EH (cell line): ENCODE data around the gene BASP1.

Experiments
- DNase-seq: peaks from one replicate; pipeline ENCODE4 v3.0.0-alpha.2; 2015; ENCODE audit warnings: low read depth

The BASP1 gene, protein sequence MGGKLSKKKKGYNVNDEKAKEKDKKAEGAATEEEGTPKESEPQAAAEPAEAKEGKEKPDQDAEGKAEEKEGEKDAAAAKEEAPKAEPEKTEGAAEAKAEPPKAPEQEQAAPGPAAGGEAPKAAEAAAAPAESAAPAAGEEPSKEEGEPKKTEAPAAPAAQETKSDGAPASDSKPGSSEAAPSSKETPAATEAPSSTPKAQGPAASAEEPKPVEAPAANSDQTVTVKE

DNA sequence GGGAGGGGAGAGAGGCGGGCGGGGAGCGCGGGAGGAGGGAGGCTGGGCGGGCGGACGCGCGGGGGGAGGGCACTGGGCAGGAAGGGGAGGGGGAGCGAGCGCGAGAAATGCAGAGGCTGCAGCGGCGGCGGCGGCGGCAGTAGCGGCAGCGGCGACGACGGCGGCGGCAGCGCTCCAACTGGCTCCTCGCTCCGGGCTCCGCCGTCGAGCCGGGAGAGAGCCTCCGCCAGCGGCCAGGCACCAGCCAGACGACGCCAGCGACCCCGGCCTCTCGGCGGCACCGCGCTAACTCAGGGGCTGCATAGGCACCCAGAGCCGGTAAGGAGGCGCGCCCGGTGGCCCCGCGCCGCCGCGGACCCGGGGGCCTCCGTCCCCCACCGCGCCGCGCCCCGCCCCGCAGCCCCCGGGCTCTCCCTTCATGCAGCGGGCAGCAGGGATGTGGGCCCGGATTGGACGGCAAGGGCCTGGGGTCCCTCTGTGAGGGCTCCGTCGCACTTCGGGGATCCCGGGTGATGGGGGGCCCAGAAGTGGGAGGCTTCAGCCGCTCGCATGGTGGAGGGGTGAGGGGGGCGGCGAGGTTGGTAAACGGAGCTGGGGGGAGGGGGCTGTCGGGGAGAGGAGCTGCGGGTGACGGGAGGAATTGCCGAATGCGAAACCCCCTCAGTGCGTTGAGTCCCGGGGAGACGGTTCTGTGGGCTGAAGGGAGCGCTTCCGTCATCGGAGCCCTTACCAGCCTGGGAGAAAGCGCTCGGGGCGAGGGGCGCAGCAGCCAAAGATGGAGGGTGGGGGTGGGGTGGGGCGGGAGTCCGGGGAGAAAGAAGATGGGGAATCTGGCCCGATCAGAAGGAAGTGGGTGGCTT lies at the start of gene BASP1:
TSS of gene BASP1 (plus strand) at position 139 of the 860 bp plus-strand sequence. CDS start 57,586 bp downstream, outside the sequence.
- peak; percentile 85 for DNase-seq

DNA sequence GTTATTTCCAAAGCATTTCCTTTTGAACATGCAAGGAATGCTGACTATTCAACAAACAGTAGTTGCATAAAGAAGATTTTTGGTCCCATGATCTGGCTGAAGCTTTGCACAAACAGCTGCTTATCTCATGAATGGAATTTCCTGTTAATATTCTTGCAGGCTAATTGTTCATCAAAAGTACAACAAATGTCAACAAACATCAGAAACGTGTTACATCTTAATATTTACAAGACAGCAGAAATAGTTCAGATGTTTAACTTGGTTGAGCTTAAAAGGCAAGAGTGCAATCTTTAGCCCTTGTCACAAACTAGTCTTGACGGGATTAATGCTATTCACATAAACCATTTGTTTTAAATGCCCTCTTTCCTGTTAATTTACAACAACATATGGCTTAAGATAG lies 47.9 kb upstream of the BASP1 start:
- DNase-seq, result peak; percentile 92

DNA sequence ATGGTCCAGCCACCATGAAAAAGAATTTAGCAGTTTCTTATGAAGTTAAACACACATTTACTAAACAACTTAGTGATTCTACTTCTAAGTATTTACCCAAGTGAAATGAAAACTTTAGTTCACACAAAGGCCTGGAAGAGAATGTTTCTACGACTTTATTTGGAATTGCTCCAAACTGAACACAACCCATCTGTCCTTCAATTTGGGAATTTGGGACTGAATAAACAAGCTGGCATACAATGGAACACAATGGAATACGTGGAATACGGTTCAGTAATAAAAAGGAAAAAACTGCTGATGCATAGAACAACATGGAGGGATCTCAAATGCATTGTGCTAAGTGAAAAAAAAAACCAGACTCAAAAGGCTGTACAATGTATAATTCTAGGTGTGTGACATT lies 44.6 kb upstream of the BASP1 start:
- DNase-seq, result no peak

DNA sequence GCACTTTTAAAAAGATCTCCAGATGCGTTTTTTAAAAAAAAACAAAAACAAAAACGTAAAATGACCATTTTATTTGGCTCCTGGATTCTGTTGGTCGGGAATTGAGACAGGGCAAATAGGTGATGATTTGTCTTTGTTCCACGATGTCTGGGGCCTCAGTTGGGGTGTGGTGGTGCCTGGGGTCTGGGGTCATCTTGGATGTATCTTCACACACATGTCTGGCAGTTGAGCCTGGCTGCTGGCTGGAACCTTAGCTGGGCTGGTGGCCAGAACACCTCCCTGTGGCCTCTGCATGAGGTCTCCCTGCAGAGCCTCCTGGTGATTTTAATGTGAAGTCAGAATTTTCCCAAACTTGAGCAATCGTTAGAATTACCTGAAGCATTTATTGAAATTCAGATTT lies 42.5 kb upstream of the BASP1 start:
- DNase-seq, result no peak

DNA sequence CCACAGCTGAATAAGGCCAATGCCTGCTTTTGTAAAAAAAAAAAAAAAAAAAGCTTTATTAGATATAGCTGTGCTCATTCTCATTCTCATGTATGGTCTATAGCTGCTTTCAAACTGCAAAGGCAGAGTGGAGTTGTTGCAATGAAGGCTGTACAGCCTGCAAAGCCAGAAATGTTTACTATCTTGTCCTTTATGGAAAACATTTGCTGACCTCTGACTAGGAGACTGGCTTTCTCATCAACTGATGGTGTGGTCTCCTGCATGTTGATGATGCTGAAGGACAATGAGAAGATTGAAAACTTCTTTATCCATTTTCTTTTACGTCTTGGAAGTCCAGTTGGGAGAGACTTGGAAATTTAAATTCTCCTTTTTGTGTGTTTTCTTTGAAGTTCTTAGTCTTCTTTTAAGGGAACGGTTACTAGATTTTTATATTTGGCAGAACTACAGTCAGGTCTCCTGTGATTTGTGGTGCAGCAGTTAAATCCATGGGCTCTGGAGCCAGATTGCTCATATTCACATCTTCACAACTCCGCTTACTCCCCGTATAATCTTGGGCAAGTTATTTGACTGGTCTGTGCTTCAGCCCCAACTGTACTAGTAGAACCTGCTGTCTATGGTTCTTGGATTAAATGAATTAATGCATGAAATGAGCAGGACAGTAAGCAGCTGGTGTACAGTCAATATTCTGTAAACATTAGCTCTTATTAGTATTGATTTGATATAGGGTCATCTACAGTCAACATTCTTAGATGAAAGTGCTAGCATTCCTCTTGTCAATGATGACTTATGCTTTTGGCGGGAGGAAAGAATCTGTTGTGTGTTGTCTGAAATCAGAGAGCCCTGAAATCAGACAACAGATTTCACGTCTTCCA lies 39.7 kb upstream of the BASP1 start:
- peak; percentile 13 for DNase-seq

DNA sequence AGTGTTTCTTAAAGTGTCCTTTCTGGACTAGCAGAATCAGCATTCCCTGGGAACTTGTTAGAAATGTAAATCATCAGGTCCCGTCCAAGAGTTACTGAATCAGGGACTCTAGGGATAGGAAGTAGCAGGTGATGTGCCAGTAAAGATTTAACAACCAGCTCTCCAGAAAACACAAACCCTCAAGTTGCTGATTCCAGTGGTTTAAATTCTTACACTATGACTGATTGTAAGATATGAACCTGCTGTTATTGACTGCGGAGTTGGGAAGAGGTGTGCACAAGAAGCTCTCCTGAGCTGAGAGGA lies 39.1 kb upstream of the BASP1 start:
- DNase-seq, result peak; percentile 20

DNA sequence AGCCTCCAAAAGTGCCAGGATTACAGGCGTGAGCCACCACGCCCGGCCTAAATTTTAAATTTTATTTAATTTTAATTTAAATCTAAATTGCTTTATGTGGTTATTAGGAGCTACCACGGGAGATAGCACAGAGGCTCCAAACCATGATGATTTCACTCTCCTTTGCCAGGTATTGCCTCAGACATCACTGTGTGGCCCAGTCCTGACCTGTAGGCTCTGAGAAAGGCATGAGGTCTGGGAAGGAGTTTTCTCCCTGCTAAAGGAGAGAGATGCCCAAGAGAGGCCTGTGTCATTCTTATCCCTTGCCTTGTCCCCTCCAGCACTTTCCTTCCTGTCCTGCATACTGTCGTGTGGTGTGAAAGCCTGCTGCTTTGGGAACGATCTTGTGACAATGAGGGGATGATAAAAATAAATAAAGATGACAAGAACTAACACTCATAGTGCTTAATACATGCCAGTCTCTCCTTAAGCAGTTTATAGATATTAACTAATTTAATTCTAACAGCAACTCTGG lies 37.0 kb upstream of the BASP1 start:
- peak; percentile 9 for DNase-seq

DNA sequence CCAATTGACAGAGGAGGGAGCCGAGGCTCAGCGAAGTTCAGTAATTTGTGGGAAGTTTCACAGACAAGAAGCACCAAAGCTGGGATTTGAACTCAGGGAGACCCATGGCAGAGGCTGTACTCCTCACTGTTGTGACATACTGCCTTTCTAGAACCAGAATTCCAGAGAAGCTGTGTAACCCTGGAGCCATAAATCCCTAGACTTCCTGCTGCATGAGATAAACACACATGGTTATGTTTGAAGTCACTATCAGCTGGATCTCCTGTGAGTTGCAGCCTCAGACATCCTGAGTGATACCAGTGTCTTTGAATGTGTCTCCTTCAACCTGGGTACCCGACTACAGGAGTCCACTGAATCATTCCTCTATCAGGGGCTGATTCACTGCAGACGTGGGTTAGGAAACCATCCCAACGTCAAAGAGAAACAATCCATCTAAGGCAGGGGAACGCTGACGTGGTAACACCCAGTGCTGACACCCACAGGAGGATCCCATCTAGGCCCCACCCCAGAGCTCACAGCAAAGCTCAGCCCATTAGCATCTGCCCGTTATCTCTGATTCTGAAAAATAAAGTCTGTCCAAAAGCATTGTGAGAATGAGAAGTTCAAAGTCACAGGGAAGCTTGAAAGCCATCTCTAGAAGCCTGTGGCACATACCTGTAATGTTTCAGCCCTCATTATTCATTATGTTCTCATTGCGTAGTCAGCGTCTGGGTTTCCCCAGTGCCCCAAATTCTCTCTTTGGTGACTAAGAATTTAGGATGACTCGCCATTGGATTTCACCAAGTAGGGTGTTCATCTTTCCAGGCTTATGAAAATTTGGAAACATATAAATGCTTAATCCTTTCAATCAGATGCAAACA lies 36.3 kb upstream of the BASP1 start:
- peak; percentile 98 for DNase-seq

DNA sequence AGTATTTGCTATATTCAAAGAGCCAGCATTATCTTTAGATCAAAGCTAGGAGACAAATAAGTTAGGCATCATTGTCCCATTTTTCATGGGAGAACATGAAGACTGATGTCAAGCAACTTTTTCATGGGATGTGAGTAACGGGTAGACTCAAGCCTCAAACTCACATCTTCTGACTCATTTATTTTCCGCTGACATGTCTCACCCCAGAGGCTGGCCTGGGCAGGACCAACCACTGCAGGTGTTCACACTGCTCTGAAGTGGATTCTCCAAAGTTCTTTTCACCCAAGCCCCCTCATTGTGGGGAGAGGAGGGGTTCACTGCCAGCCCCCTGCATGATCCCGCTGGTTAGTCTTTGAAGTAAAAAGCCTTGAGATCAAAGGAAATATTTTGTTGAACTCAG lies 34.9 kb upstream of the BASP1 start:
- DNase-seq, result peak; percentile 57

DNA sequence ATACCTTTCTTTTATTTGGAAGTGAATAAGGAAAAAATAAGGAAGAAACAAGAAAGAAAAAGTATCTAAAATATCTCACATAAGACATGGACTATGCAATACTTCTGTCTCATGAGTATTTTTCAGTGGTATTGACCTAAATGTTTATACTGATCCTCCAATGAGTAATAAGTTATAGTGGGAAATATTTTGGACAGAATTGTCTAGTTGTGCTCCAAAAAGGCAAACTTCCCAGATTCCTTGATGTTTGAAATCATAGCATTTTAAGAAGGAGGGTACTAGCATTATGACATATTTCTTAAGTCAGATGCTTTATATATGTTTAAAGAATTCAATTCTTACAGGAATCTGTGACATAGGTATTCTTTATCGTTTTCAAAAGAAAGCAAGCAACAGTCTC lies 34.5 kb upstream of the BASP1 start:
- peak; percentile 13 for DNase-seq

DNA sequence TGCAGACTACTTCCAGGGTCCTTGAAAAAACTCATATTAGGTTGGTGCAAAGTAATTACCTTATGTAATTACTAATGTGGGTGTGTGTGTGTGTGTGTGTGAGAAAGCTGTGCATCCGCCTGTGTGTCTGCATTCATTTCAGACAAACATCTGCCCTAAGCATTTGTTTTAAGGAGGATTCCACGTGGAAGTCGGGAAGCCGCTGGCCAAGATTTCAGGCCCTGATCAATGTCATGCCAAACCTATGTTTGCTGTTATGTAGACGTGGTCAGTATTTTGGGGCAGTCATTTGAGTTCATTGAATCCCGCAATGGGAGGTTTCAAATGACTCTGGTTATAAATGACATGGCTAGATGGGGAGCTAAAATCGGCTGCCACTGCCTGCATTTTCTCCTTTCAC lies 33.6 kb upstream of the BASP1 start:
- DNase-seq, result no peak

DNA sequence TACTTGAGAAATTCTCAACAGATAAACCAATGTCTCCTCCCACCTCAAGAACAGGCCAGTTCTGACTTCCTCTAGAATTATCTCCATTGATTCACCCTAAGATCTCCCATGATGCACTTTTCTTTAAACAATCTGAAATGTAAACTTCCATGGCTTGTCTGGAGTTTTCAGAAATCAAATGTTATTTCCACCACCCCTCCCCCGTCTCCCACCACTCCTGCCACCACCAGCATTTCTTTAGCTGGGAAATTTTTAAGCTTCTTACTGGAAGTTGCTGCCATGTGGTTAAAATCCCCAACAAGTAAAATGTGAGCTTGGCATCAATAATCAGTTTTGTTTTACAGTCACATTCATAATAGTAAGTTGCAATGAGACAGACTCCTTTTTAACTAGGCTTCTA lies 32.8 kb upstream of the BASP1 start:
- DNase-seq, result peak; percentile 65

DNA sequence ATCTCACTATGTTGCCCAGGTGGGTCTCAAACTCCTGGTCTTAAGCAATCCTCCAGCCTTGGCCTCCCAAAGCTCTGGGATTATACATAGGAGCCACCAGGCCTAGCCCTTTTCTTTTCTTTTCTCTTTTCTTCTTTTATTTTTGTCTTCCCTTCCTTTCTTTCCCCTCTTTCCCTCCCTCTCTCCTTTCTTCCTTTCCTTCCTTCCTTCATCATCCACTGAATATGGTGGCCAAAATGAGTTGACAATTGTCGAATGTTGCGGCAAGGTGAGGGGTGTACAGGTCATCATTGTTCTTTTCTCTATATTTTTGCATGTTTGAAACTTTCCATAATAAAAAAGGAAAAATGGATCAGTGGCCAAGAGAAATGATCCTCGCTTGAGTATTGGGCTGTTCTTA lies 32.1 kb upstream of the BASP1 start:
- DNase-seq, result no peak

DNA sequence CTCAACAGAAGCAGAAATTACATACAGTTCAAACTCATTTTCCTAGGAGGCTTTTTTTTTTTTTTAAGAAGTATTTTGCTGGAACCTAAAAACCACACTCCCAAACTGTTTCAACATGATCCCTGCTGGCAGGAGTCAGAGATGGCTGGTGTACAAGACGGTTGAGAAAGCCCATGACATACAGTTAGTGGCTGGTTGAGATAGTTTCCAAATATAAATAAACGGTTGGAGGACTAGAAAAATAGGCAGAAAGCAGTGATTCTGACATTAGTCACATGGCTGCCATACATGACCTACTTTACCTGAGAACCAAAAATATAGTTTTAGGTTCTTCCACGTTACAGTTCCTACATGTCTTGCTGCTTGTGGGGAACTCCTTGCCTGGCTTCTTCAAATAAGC lies 31.7 kb upstream of the BASP1 start:
- DNase-seq, result peak; percentile 94

DNA sequence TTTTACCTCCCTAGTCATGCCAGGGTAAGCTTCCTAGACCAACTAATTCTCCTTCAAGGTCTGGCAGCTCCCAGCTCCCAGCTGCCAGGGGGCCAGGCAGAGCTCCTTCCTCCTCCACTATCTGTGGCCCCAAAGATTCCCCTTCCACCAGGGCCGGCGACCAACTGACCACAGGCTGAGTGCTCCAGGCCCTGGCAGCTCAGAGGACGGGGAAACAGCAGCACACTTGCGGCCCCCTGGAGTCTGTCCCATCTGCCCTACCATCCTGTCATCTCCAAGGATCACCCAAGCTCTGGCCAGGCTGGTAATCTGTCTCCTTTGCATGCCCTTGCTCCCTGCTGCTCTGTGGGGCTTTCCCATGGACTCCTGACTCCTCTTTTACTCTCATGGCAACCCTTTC lies 31.2 kb upstream of the BASP1 start:
- DNase-seq, result peak; percentile 32

DNA sequence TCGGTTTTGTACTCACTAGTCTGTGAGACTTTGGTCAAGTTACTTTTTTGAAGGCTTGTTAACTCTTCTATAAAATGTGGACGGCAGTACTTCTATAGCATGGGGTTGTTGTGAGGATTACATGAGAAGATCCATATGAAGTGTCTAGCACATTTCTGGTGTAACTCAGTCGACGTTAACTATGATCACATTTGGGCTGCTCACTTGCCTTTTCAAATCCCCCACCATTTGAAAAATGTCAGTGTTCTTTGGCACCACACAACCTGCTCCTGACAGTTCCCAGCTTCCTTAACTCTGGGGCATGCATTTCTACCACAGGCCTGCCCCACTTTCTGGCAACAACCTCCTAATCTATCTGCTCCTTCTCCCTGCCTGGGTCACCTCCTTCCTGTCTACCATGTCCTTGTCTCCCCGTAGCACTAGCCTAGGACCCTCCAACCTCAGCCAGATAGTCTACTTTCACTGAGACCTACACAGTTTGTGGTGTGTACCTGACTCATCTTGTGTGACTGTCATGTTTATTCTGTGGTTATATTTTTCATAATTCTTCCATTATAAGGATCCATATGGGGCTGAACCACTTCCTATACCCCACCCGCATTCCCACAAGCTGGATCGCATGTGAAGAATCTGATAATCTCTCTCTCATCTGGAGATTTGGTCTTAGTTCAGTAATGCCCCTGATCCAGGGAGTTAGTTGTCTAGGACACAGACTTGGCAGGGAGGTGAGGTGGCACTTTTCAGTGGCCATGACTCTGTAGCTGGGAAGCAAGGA lies 30.2 kb upstream of the BASP1 start:
- peak; percentile 71 for DNase-seq

DNA sequence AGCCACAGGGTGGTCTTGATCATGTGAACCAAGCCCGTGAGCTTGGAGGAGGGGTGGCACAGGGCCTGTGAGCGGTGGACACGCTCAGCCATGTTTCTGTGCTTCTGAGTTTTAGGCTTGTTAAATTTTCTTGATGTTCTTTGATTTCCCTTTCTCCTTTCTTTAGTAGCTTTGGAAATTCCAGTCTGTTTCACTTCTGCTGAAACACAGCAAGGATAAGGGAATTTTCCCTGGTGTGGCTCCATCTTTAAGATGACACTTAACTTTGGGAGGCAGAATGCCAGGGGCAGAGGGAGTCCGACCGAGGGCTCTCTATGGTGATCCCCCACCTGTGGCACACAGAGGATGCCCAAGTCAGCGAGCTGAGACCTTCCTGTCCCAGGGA lies 29.7 kb upstream of the BASP1 start:
- DNase-seq, result no peak

DNA sequence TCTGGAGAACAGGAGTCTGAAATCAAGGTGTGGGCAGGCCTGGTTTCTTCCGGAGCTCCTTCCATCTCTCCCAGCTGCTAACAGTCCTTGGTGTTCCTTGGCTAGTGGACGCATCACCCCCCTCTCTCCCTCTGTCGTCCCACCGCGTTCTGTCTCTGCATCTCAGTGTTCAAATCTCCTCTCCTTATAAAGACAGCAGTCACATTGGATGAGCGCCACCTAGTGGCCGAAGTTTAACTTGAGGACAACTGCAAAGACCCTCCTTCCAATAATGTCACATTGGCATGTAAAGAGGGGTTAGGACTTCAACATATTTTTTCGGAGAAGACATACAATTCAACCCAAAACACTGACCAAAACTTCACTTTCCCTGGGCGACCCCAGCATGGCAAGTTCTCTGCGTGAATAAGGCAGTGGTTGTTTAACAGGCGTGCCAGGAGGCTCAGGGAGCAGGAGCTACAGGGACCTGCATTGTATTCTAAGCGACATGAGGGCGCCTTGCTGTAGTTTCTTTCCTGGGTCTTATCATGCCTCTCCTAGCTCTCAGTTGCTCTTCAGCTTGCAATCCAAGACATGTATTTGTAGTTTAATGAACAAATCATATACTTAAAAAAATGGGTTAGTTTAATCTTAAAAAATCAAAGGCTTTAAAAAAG lies 27.9 kb upstream of the BASP1 start:
- peak; percentile 78 for DNase-seq

DNA sequence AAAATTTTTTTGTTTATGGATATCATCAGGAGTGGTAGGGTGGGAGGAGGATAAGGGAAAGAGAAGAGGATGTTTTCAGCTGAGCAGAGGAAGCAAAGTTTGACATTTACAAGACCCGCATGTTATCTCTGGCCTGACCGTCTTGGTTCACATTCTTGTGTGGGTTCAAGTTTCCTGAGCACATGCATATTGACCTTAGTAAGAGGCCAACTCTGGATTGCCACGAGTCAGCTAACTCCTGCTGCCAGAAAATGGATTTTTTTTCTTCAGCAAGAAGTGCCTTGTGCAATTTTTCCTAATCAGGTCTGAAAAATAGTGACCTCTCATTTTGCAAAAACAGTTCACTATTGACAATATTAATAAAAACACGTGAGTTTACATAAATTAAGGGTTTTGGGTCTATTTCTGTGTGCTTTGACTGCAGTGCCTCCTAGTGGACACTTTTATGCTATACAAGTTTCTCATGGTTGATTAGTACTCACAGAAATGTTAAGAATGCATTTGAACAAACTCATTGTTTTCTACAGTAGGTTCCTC lies 27.1 kb upstream of the BASP1 start:
- DNase-seq, result peak; percentile 92

DNA sequence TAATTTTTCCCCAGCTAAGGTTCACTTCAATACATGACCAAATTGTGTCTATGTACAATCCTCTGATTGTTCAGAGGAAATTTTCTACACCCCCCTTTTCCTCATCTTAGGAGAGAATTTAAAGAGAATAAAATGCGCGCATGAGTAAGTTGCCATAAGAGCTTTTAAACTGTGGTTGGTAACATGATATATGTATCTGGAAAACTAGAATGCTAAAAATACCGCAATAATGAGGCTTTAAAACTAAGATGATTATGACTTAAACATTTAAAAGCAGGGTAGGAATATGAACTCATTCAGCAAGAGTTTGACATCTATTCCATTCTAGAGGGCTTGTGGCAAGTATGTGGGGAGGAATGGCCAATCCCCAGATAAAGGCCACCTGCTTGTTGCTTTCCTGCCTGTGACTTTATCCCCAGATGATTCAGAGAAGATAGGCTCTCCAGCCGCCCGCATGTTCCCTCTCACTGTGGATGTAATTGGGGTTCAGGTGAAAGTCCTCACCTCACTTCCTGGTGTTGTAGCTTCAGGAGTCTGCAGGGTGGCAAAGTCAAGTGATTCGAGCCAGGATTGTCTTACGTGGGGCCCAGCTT lies 26.5 kb upstream of the BASP1 start:
- DNase-seq, result peak; percentile 72
